GM19239 (cell line): Measurements from ENCODE around the gene CSRP1.
"Not testable (repeated sequence)": the region's sequence is repeated elsewhere in the genome, so short reads cannot be mapped to it uniquely, and the experiment has no call there.

Source experiments
- DNase-seq: peaks from one replicate; pipeline ENCODE4 v3.0.0; 2011; ENCODE audit warnings: low spot score; ENCODE audit not compliant: insufficient read length
- FAIRE-seq: peaks from 2 replicates; lab custom pipeline; 2011; peaks lifted over from hg19 to GRCh38; lab: Jason Lieb, UNC

CSRP1 gene

DNA sequence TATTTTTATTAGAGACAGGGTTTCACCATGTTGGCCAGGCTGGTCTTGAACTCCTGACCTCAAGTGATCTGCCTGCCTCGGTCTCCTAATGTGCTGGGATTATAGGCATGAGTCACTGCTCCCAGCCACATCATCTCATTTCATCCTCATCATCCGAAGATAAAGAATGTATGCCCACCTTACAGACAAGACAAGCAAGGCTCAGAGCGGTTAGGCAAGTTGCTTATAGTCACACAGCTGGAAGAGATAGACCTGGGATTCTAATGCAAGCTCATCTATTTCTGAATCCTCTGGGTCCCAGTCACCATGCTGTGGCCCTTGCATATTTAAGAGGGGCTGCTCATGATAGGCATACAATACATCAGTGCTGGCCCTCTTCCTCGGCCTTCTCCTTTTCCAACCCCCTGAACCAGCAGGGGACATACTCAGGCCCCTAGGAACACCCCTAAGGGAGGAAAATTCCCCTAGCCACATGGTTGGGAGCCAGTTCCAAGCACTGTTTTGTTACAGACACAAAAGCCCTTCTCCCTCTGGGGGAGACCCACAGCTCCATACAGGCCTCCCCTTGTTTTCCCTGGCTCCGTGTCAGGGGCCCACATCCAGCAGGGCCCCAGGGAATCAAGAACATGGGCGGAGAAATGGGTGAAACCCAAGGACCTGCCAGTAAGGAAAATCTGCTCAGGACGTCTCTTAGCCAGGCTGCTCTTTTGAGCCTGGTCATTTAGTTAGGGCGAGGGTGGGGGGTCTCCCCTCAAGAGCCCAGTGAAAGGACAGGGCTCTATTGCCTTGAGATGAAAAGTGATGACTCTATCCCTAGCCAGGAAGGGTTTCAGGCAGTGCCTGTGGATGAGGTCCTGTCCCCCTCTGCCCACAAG lies 6.9 kb downstream of the CSRP1 start:
- FAIRE-seq (no peak), DNase-seq (no peak)

GRCh38 chr1:201499191-201499590 lies 7.7 kb downstream of the CSRP1 start:
- FAIRE-seq, result no peak

GRCh38 chr1:201498621-201499020 lies 8.3 kb downstream of the CSRP1 start:
- FAIRE-seq (no peak), DNase-seq (no peak)

More at GRCh38 chr1:201499191-201499590, 7.7 kb downstream of the CSRP1 start:
- no peak for DNase-seq

DNA sequence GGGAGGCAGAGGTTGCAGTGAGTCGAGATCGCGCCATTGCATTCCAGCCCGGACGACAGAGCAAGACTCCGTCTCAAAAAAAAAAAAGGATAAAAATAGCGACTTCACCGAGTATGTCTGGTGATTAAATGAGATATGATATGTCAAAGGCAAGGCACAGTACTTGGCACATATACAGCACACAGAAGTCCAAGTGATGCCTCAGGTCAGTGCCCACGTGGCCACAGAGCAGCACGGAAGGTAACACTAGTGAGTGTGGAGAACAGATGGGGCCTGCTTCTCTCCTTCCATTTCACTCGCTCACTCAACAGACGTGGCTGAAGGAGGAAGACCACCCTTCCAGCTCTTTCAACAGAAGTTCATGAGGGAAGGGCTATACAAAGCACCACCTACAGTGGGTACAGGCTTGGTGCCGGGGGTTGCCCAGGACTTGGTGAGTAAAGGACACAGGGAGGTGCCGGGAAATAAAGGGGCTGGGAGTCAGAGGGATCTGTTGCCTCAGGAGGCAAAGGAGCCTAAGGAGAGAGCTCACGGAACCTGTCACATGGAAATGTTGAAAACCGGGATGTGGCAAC lies 8.9 kb downstream of the CSRP1 start:
- FAIRE-seq, result no peak
- DNase-seq, result no peak

- DNase-seq, result no peak
- no peak for FAIRE-seq
Measured at GRCh38 chr1:201496296-201496690, 10.6 kb downstream of the CSRP1 start.

- no peak for FAIRE-seq
- DNase-seq, result no peak
Measured at GRCh38 chr1:201495551-201496295, 11.2 kb downstream of the CSRP1 start.

- DNase-seq, result no peak
- no peak for FAIRE-seq
Measured at GRCh38 chr1:201493757-201494617, 12.9 kb downstream of the CSRP1 start.

GRCh38 chr1:201493026-201493656 lies 13.8 kb downstream of the CSRP1 start:
- FAIRE-seq, result not testable (repeated sequence)

DNA sequence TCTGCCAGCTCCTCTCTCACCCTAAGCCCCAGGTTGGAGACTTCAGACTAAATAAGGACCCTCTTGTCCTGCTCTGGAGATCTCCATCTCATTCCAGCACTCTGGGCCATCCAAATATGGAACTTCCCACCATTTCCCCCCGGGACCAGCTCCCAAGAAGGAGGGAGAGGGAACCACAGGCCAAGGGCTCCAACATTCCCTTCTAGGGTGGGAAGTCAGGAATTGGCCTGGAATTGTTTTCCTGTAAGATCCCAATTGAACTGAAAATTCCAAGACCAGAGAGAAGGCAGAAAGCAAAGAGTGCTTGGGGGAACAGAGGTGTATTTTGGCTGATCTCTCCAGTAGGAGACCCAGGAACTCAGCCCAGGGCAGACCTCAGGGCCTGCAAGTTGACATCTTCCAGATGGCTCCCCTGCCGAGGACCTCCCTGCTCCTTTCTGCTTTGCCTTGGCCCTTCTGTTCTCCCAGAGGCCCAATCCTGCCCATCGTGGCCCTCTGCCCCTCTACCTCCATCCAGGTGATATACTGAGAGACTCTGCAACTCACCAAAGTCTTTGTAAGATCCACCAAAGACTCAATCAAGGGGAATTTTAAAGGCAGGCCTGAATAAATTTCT lies 14.9 kb downstream of the CSRP1 start:
- no peak for FAIRE-seq
- DNase-seq, result no peak

More at GRCh38 chr1:201493026-201493656, 13.8 kb downstream of the CSRP1 start:
- not testable (repeated sequence) for DNase-seq

- no peak for DNase-seq
- no peak for FAIRE-seq
Measured at GRCh38 chr1:201490708-201491131, 16.2 kb downstream of the CSRP1 start.

DNA sequence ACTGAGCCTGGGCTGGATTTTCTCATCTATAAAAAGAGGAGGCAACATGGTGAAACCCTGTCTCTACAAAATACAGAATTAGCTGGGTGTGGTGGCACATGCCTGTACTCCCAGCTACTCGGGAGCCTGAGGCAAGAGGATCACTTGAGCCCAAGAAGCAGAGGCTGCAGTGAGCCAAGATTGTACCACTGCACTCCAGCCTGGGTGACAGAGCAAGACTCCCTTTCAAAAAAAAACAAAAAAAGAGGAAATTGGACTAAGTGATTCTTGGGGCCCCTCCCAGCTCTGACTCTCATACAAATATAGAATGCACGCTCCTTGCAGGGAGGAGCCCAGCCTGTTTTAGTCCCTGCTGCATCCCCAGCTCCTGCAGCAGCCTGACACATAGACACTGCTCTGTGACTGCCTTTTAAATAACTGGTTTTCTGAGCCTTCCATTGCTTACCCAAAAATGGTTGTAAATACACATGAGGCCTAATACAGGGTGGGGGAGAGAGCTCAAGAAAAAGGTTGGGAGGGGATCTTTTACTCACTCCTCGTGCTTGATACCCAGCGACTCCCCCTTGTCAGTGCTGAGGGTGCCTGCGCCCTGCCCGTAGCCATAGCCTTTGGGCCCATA lies 17.2 kb downstream of the CSRP1 start:
- FAIRE-seq (no peak), DNase-seq (no peak)

DNA sequence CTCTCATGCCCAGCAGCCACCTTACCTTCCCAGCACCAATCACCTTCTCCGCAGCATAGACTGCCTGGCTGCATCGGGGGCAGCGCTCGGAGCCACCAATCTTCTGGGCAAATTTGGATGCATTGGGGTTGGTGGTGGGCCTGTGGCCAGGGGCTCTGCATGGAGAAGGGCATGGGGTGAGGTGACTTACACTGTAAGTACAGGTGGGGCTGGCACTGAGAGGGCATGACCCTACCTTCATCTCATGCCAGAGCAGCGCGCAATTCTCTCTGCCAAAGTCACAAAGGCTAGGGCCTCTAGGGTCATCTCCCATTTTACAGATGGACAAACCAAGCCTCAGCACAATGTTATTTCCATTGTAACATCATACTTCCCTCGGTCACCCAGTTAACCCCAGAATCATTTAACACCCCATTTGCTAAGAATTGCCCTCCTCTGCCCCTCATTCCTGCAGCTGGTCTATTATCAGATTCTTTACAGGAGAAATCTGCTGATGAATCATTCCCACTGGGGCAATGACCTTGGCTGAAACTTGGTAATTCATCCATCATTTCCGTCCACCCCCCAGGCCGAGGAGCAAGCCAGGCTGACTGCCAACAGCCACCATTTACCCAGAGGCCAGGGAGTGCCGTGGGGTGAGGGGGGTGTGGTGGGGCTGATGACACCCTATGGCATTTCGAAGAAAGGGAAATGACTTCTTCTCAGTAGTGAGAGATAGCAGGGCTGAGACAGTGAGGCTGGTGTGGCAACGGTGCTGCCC lies 17.9 kb downstream of the CSRP1 start:
- no peak for FAIRE-seq
- no peak for DNase-seq

- no peak for DNase-seq
- no peak for FAIRE-seq
Measured at GRCh38 chr1:201487742-201488141, 19.2 kb downstream of the CSRP1 start.

GRCh38 chr1:201486187-201486586 lies 20.7 kb downstream of the CSRP1 start:
- FAIRE-seq, result no peak

DNA sequence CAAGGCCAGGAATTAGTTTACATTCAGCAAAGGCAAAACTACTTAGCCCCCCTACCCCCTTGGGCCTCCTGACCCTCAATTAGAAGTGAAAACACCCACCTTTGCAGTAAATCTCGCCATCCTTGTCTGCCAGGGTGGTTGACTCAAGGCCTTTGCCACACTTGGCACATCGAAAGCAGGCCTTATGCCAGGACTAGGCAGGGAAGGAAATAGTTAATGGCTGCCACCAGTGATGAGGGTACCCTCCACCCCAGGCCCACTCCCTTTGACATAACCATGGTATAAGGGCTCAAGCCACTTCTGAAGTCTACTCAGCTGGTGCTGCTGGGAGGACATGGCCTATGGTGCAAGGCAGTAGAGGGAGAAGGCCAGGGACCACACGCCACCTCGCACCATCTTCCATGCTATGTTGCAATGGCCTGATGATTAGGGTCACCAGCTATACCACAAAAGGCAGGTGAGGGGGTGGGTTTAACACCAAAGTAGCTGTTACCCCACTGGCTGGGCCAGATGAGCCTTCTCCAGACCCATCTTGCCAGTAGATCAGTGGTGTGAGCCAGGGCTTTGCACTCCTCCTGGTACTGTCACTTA lies 21.6 kb downstream of the CSRP1 start:
- DNase-seq (no peak), FAIRE-seq (no peak)

More at GRCh38 chr1:201486187-201486586, 20.7 kb downstream of the CSRP1 start:
- DNase-seq, result no peak

DNA sequence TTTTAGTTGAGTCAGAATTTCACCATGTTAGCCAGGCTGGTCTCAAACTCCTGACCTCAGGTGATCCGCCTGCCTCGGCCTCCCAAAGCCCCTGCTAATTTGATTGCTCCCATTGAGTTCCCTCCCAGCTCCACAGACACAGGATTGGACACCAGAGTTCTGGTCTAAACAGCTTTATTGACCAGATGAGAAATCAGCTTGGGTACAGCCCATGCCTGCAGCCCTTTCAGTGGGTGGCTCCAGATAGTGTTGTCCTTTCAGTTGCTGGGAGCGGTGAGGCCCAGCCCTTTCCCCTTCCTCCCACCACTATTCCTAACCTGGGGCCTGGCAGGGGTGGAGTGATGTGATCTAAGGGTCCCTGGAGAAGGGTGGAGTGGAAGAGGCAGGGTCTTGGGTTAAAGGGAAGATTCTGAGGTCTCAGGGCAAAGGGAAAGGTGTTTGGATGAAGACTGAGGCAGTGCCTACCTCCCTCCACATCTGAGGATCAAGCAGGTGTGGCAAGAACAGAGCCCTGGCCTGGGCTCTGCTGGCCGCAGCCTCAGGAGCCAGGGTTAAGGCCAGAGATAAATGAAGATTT lies 23.5 kb downstream of the CSRP1 start:
- no peak for DNase-seq
- FAIRE-seq, result no peak

DNA sequence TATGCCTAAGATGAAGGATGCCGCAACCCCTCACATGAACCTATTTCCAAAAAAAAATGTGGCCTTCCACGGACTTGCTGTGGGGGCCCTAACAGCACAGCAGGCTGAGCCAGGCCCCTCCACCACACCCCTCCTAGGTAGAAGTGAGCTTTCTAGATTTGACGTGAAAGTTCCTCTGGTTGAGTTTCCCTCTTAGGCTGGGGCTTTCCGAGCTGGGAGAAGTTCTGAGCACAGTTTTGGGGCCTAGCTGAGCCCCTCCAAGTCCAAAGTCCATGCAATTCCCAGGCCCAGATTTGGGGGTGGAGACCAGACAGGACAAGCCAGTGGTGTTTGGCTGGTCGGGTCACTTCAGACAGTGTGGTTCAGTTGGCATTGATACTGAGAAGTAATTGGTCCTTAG lies 24.2 kb downstream of the CSRP1 start:
- DNase-seq, result no peak
- FAIRE-seq, result no peak
